NCI-H748 (cell line): ENCODE measurements around the gene GAS2L3.

Experiments used
- DNase-seq: peaks from one replicate; lab custom pipeline; 2025; ENCODE audit not compliant: unreplicated experiment; lab: John Stamatoyannopoulos, UW

The GAS2L3 gene

GRCh38 chr12:100656856-100657255, 83.4 kb downstream of the GAS2L3 start:
- peak; percentile 93 for DNase-seq

DNA sequence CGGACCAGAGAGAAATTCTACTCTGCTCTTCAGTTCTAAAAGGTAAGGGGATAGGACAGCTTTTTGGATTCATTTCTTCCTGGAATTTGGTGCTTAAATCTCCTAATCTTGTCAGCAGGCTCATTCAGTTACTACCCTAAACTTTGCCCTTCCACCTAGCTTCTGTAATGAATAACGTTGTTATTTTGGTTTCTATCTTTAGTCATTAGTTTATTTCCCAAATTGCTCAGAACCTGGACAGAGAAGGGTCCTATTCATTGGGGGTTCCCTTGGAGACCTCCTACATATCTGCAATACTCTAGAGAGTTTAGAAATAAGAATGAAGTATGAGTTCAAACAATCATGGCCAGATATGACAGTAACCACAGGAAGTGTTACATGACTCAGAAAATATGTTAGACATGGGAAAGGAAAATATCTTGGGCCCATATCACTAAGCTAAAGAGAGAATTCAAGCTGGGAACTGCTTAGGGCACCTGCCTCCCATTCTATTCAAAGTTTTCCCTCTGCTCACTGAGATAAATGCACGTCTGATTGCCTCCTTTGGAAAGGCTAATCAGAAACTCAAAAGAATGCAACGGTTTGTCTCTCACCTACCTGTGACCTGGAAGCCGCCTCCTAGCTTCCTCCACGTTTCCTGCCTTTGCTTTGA, 87.9 kb downstream of the GAS2L3 start:
- no peak for DNase-seq

DNA sequence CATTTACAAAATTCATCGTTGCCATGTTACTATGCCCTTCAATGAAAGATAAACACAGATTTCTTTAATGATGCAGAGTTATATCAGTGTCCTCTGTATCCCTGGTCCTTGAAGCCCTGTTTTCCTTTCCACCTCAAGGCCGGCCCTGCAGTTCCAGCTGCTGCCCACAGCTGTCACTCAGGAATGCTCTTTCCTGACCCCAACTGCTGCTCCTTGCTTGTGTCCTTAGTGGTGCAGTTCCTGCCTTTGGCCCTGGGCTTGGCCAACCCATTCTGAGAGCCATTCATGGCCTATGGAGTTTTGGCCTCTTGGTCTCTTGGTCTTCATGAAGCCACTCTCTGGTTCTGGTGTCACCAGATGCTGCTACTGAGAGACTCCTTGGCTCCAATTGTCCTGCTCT, 93.1 kb downstream of the GAS2L3 start:
- DNase-seq: no peak

DNA sequence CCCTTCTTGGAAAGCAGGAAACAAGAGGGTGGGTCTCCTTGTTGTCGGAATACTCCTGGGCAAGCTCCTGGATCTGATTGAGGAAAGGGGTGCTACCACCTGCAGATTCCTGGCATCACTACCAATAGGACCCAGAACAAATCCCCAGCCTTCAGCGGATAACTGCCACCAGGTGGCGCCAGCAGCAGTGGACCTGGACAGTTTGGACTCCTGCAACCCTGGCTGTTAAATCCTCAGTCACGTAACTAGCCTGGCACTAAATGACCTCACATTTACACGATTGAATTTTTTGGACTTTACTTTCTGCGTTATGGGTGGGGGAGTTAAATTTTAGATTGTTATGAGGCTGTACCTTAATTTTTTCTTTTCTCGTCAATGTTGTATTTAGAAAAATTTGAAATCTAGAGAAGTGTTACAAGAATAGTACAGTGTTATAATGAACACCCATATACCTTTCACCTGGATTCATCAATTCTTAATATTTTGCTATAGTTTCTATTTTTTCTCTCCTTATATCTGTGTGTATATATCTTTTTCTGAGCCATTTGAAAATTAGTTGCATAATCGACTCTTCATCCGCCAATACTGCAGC, 95.6 kb downstream of the GAS2L3 start:
- peak; percentile 80 for DNase-seq

GRCh38 chr12:100669922-100670321, 96.4 kb downstream of the GAS2L3 start:
- DNase-seq: no peak

- DNase-seq: peak; percentile 49
Observed at GRCh38 chr12:100671396-100672074, 98.1 kb downstream of the GAS2L3 start.

DNA sequence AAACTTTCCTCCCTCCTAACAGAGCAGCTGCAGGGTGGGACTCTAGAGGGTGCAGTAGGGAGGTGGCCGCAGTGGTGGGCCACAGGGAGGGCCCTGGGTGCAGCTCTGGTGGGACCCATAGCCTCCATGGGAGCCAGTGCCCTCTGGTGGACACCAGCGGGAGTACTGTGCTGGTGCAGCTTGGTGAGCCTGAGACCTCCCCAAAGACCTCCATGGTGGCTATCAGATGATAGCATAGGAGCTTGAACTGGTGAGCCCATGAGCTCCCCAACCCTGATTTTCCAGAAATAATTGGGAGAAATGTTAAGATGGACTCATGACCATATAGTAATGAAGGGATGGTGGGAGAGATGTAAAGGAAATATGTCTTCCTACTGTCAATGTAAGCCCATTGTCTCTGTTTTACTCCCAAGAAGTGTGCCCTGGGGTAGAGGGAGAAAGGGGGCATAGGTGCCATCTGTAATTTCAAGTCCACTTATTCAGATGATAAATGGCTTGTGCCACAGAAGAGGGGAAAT, 98.7 kb downstream of the GAS2L3 start:
- peak; percentile 49 for DNase-seq

GRCh38 chr12:100674036-100674888, 100.8 kb downstream of the GAS2L3 start:
- no peak for DNase-seq
